ENCODE data around the gene RAD51. TPM values are rescaled to one million over a fixed set of nuclear protein-coding genes. Genes with fewer than 3 reads are reported as not detected.

Gene RAD51
- total and polyA plus RNA-seq, 9 of the 15 experiments (the other 6 are each of a cell fraction or from before 2014, with no cell fraction given) = 16.0 to 63.8 (median 34.6) TPM

DNA sequence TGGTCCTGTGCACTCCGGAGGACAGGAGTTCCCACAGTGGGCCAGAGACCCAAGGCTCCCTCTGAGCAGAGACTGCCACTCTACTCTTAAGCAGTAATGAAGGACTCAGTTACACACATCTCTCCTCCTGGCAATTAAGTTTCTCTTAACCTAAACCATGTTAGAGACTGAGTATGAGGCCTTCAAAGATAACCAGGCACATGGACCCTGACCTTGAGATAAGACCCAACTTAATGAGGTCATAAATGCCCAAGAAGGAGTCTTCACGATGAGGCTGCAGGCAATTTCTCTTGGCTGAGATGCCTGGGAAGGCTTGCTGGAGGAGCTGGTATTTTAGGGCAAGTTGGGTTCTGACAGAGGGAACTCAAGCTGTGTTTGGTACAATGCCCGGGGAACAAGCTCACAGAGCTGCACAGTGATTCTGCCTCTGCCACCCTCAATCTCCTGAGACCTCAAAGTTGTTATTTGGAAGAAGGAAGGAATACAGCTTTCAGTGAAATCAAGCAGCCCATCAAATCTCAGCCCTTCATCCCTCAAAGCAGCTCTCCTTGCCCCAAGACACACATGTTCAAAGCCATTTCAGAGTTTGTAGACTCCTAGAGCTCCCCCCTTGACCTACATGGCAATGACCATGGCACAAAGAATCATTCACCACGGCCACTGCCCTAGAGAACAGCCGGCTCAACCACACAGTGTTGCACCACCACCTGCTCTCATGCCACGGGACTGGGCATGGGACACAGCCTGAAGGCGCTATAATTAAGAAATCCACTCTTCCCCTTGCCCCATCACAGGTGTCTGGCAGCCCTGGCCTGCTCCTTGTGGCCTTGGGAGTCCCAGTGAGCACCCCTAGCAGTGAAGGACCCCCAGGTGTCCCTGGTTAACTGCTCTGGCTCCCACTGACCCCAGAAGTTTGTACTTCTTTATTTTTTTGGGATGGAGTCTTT is 53.0 kb downstream of the RAD51 start (continued):
- no peak for TF ChIP-seq ZKSCAN8 (CRISPR knock-in tag; IDR thresholded peaks at IDR 0.05)
- no peak for TF ChIP-seq ZBTB7A (IDR thresholded peaks at IDR 0.05; ENCODE audit: borderline replicate concordance, control insufficient read depth, low read depth, low read length)
- TF ChIP-seq HMGN3 (IDR thresholded peaks at IDR 0.05; ENCODE audit: borderline replicate concordance, extremely low read depth, insufficient read length, low read depth, low read length) = no peak
- no peak for TF ChIP-seq KLF6 (CRISPR knock-in tag; IDR thresholded peaks at IDR 0.05; ENCODE audit: borderline replicate concordance)
- TF ChIP-seq E2F4 (CRISPR knock-in tag; IDR thresholded peaks at IDR 0.05; ENCODE audit: low read depth) = no peak
- TF ChIP-seq ZBTB17 (CRISPR knock-in tag; IDR thresholded peaks at IDR 0.05) = no peak
- no peak for TF ChIP-seq NR4A1 (CRISPR knock-in tag; IDR thresholded peaks at IDR 0.05)
- no peak for TF ChIP-seq NR4A1 (tag; IDR thresholded peaks at IDR 0.05)
- TF ChIP-seq ZNF212 (CRISPR knock-in tag; IDR thresholded peaks at IDR 0.05) = no peak
- TF ChIP-seq ID3 (CRISPR knock-in tag; IDR thresholded peaks at IDR 0.05) = no peak
- TF ChIP-seq ID3 (tag; IDR thresholded peaks at IDR 0.05) = no peak
- no peak for TF ChIP-seq AFF4 (CRISPR knock-in tag; IDR thresholded peaks at IDR 0.05)
- no peak for TF ChIP-seq THRB (CRISPR knock-in tag; conservative IDR thresholded peaks at IDR 0.05)
